HG03439 (cell line): ENCODE results near the gene CFAP20.

ENCODE experiments used
- ATAC-seq: cut with Tn5 transposase; IDR thresholded peaks from one replicate; pipeline ENCODE4 v1.9.1; 2021; ENCODE audit warnings: mild to moderate bottlenecking, moderate library complexity; ENCODE audit not compliant: unreplicated experiment

CFAP20 gene

GRCh38 chr16:58129097-58129936, at the start of gene CFAP20:
TSS of gene CFAP20 (minus strand) at chr16:58129381. CDS start at chr16:58129115, 266 bp downstream.
- ATAC-seq: peak; percentile 89

- ATAC-seq: no peak
These were observed 48.2 kb upstream of the CFAP20 start for GRCh38 chr16:58177353-58177710.

GRCh38 chr16:58176608-58177352, 47.6 kb upstream of the CFAP20 start:
- no peak for ATAC-seq

- no peak for ATAC-seq
These were observed 41.0 kb upstream of the CFAP20 start for GRCh38 chr16:58170223-58170622.

GRCh38 chr16:58160855-58161254, 31.7 kb upstream of the CFAP20 start:
- no peak for ATAC-seq

GRCh38 chr16:58158725-58159124, 29.5 kb upstream of the CFAP20 start:
- ATAC-seq: no peak

- no peak for ATAC-seq
These were observed 28.9 kb upstream of the CFAP20 start for GRCh38 chr16:58157951-58158540.

- ATAC-seq: no peak
These were observed 28.1 kb upstream of the CFAP20 start for GRCh38 chr16:58157239-58157638.

- no peak for ATAC-seq
These were observed 26.7 kb upstream of the CFAP20 start for GRCh38 chr16:58155839-58156238.

GRCh38 chr16:58154345-58154744, 25.2 kb upstream of the CFAP20 start:
- ATAC-seq: no peak

- ATAC-seq: no peak
These were observed 23.2 kb upstream of the CFAP20 start for GRCh38 chr16:58152246-58152868.

- ATAC-seq: no peak
These were observed 19.3 kb upstream of the CFAP20 start for GRCh38 chr16:58148526-58148925.

GRCh38 chr16:58148099-58148498, 18.9 kb upstream of the CFAP20 start:
- no peak for ATAC-seq

GRCh38 chr16:58138852-58139251, 9.7 kb upstream of the CFAP20 start:
- no peak for ATAC-seq

GRCh38 chr16:58137581-58137980, 8.4 kb upstream of the CFAP20 start:
- ATAC-seq: no peak

- ATAC-seq: peak; percentile 1
These were observed 477 bp downstream of the CFAP20 start for GRCh38 chr16:58128711-58129096.

GRCh38 chr16:58128181-58128631, 975 bp downstream of the CFAP20 start:
- ATAC-seq: no peak

GRCh38 chr16:58127634-58128033, 1.5 kb downstream of the CFAP20 start:
- ATAC-seq: no peak

GRCh38 chr16:58127033-58127556, 2.1 kb downstream of the CFAP20 start:
- no peak for ATAC-seq

- no peak for ATAC-seq
These were observed 2.7 kb downstream of the CFAP20 start for GRCh38 chr16:58126451-58126961.
